Measurements from ENCODE around the gene TSSC4. TPM values are rescaled to one million over a fixed set of nuclear protein-coding genes. Genes with fewer than 3 reads are reported as not detected.

The TSSC4 gene
- total RNA-seq, 1 donor from 2014 or later = 52.2 TPM

DNA sequence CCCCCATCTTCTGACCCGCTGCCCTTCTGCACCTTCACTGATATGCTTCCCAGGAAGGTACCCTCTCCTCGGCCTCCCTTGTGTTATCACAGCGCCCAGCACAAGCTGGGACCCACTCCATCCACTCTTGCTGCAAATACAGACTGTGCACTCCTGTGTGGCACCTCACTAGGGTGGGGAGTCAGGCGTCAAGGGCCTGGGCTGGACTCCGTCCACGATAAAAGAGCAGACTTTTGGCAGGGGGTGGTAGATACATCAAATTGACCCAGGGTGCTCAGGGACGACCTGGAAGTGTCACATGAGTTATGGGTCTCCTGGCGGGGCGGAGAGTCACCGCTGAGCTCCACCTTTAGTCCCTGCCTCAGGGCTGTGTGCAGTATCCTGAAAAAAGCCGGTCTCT, 42.9 kb downstream of the TSSC4 start:
- Mint-ChIP-seq H3K27ac (ENCODE audit: unreplicated experiment) (no peak overlapping the region), H3K27me3 (ENCODE audit: low read depth) (peaks cover 46% of the 10 kb centered on the region), H3K4me3 (ENCODE audit: unreplicated experiment) (no peak overlapping the region), H3K9me3 (ENCODE audit: low read depth) (peaks cover 13% of the 10 kb centered on the region), H3K4me1 (ENCODE audit: low read depth) (peaks cover 3% of the 10 kb centered on the region), H3K36me3 (ENCODE audit: low read depth) (peaks cover 2% of the 10 kb centered on the region)
- DNase-seq (ENCODE audit: low spot score) = peak; percentile 40
- TF ChIP-seq, protein P1, sequence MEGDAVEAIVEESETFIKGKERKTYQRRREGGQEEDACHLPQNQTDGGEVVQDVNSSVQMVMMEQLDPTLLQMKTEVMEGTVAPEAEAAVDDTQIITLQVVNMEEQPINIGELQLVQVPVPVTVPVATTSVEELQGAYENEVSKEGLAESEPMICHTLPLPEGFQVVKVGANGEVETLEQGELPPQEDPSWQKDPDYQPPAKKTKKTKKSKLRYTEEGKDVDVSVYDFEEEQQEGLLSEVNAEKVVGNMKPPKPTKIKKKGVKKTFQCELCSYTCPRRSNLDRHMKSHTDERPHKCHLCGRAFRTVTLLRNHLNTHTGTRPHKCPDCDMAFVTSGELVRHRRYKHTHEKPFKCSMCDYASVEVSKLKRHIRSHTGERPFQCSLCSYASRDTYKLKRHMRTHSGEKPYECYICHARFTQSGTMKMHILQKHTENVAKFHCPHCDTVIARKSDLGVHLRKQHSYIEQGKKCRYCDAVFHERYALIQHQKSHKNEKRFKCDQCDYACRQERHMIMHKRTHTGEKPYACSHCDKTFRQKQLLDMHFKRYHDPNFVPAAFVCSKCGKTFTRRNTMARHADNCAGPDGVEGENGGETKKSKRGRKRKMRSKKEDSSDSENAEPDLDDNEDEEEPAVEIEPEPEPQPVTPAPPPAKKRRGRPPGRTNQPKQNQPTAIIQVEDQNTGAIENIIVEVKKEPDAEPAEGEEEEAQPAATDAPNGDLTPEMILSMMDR (IDR thresholded peaks at IDR 0.05) = no peak

DNA sequence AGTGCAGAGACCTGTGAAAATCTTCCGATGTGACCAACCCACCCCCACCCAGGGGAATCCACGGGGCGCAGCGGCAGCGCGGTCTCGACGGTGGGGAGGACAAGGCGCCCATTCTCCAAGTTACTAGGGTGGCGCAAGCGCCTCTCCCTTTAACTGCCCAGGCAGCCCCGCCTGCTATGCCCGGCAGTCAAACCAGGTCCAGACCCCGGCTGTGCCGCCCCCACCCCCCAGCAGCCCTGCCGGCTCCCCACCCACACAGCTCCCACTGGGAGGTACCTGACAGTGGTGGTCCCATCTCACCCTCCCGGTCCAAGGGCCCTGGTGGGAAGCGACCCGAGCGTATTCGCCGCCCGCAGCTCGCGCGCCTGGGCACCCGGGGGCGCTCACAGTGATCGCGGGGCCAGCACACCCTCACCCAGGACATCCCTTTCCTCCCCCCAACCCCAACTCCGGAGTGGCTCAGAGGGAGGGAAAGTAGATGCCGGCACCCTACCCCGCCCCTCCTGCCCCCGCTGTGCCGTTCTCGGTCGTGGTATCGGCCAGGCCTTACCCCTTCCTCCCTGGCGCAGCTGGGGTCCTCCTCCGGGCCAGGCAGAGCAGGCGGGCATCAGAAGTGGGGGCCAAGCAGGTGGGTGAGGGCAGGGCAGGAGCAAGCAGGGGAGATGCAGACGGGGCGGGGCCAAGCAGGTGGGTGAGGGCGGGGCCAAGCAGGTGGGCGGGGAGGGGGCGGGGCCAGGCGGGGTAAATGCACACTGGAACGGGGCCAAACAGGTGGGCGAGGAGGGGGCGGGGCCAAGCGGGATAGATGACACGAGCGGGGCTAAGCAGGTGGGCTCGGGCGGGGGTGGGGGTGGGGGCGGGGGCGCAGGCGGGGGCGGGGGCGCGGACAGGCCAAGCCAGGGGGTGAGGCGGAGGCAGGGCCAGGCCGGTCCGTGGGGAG, 43.6 kb downstream of the TSSC4 start, which contains the start of gene TRPM5:
Gene TRPM5 (minus strand): TSS at position 634 of the 940 bp plus-strand sequence. CDS start 21,478 bp downstream, outside the sequence.
- H3K27me3 Mint-ChIP-seq (ENCODE audit: low read depth) = peaks cover 40% of the 10 kb centered on the region
- peaks cover 13% of the 10 kb centered on the region for H3K9me3 Mint-ChIP-seq (ENCODE audit: low read depth)
- no peaks in the 10 kb centered on the region for H3K36me3 Mint-ChIP-seq (ENCODE audit: low read depth)
- H3K4me3 Mint-ChIP-seq (ENCODE audit: unreplicated experiment) = peak within 1 kb of the TSS; percentile 42
- no peak within 1 kb of the TSS for H3K27ac Mint-ChIP-seq (ENCODE audit: unreplicated experiment)
- peaks cover 3% of the 10 kb centered on the region for H3K4me1 Mint-ChIP-seq (ENCODE audit: low read depth)
- peak; percentile 77 for DNase-seq (ENCODE audit: low spot score)
- TF ChIP-seq, protein P1 (IDR thresholded peaks at IDR 0.05) = no peak

DNA sequence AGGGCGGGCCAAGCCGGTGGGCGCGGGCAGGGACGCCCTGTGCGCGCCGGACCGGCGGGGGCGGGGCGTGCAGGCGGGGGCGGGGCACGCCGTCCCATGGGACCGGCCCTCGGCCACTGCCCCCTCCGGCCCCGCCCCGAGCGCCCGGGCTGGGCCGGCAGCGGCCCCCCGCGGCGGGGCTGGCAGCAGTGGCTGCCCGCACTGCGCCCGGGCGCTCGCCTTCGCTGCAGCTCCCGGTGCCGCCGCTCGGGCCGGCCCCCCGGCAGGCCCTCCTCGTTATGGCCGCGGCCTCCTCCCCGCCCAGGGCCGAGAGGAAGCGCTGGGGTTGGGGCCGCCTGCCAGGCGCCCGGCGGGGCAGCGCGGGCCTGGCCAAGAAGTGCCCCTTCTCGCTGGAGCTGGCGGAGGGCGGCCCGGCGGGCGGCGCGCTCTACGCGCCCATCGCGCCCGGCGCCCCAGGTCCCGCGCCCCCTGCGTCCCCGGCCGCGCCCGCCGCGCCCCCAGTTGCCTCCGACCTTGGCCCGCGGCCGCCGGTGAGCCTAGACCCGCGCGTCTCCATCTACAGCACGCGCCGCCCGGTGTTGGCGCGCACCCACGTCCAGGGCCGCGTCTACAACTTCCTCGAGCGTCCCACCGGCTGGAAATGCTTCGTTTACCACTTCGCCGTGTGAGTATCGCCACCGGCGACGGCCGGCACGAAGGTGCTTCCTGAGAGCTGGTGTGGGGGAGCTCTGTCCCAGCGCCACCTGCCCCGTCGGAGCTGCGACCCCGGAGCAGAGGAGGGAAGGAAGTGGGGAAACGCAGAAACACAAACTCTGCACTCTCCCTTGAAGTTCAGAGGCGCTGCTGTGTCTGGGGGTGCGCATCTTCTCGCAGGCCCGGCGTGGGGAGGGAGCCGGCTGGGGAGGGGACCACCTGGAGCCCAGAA, 44.5 kb downstream of the TSSC4 start, which contains the start of gene KCNQ1:
Gene KCNQ1 (plus strand): TSS at position 188 of the 925 bp plus-strand sequence. CDS start 91 bp downstream, at position 279.
- Mint-ChIP-seq H3K36me3 (ENCODE audit: low read depth) (no peaks in the 10 kb centered on the region), H3K27ac (ENCODE audit: unreplicated experiment) (no peak within 1 kb of the TSS), H3K9me3 (ENCODE audit: low read depth) (peaks cover 11% of the 10 kb centered on the region), H3K27me3 (ENCODE audit: low read depth) (peaks cover 35% of the 10 kb centered on the region), H3K4me3 (ENCODE audit: unreplicated experiment) (peak within 1 kb of the TSS; percentile 42), H3K4me1 (ENCODE audit: low read depth) (peaks cover 3% of the 10 kb centered on the region)
- DNase-seq (ENCODE audit: low spot score) = peak; percentile 52
- TF ChIP-seq, protein P1 (IDR thresholded peaks at IDR 0.05) = no peak

DNA sequence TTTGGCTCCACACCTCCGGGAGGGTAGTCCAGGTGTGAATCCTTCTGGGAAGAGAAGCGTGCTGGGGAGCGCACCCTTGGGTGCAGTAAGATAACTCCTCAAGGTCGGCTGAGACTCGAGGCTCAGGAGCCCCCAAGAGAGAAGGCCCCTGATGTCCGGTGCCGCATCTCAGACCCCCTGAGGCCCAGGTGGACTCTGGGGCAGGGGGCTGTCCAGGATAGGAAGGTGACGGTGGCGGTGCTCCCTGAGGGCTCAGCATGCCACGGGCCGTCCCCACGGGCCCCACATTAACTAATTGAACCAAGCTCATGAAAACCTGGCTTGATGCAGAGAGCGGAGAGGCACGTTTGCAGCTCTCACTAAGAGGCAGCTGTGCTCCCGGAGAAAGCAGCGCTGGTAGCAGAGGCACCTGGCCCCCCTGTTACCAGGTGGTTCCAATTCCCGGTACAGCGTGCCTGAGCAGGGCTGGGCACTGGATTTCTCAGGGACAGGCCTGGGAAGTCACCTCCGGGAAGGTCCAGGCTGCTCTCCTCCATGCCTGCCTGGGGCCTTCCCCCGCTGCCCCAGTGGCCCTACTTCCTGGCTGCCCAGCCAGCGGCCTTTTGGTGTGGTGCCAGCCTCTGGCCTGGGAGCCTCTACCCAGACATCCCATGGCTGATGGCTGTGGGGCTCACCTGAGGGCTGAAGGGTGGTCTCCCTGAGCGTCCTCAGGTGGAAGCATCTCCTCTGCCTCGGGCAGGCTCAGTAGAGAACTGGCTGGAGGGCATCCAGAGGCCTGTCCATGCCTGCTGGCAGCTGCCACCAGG, 45.4 kb downstream of the TSSC4 start:
- TF ChIP-seq, protein P1 (IDR thresholded peaks at IDR 0.05) = no peak
- peaks cover 3% of the 10 kb centered on the region for H3K4me1 Mint-ChIP-seq (ENCODE audit: low read depth)
- H3K27ac Mint-ChIP-seq (ENCODE audit: unreplicated experiment) = no peak overlapping the region
- peak; percentile 79 for DNase-seq (ENCODE audit: low spot score)
- peaks cover 34% of the 10 kb centered on the region for H3K27me3 Mint-ChIP-seq (ENCODE audit: low read depth)
- H3K4me3 Mint-ChIP-seq (ENCODE audit: unreplicated experiment) = no peak overlapping the region
- no peaks in the 10 kb centered on the region for H3K36me3 Mint-ChIP-seq (ENCODE audit: low read depth)
- peaks cover 11% of the 10 kb centered on the region for H3K9me3 Mint-ChIP-seq (ENCODE audit: low read depth)

Measured in chondrocyte (in vitro differentiated cells).